HG03520 (cell line): ENCODE data around the gene PIP4K2C.
"Not testable (repeated sequence)": the region's sequence is repeated elsewhere in the genome, so short reads cannot be mapped to it uniquely, and the experiment has no call there.

Source experiments
- ATAC-seq: cut with Tn5 transposase; IDR thresholded peaks from one replicate; pipeline ENCODE4 v1.9.1; 2021; ENCODE audit warnings: mild to moderate bottlenecking, moderate library complexity; ENCODE audit not compliant: unreplicated experiment

Gene PIP4K2C

DNA sequence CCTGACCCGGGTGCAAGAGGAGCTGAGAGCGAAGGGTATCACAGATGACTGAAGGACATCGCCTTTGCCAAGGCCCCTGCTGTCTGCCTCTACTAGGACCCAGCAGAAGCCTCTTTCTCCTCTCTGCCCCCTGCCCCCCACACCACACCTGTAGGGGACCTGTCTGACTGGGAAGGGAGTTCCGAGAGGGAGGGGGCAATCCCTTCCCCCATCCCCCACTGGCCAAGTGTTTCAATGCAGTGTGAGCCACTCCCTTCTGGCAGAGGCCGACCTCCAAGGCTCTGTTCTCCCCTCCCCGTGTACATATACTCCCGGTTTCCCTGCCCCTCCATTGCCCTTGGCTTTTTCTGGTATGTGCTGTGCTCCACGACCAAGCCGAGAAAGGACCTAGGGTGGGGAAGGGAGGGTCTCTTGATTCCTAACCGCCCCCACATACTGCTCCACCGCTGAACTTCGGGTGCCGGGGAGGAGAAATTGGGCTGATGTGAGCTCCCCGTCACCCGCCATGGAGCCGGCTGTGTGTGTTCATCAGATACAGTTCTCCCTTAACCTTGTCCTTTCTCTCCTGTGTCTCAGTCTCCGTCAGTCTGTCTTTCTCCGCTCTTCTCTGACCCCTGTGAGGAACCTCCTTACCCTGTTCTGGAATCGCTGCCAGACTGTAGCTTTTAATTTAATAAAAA, 18.2 kb downstream of the PIP4K2C start:
- ATAC-seq, result no peak

DNA sequence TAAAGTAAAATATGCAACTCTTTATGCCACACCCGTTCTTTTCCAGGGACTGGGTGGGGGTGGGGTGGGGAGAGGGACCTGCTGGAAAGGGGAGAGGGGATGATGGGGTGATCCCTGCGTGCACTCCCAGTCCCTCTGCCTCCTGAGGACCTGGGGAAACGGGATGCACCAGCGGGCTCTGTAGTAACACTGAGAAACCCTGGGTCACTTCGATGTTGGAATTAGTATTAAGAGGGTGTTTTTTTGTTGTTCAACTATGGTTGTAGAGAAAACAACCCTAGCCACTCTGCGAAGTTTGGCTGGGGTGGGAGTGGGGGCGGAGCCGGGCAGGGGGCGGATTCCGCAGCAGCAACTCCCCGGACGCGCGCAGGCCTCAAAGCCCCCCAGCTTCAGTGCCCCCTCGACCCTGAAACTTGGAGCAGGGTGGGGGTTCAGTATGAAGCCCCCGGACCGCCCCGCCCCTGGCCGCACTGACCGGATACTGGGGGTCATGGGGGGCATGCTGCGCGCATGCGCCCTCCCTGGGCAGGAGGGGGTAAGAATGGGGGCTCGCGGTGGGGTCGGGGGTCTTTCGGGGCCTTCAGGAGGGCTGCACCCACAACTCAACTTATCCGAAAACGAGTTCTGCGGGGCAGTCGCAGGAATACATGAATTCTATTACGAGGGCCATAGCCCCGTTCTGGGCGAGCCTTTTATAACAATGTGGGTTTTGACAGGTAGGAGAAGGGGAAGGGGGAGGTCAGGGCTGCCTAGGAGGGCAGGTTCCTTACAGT, 19.0 kb downstream of the PIP4K2C start:
- no peak for ATAC-seq

DNA sequence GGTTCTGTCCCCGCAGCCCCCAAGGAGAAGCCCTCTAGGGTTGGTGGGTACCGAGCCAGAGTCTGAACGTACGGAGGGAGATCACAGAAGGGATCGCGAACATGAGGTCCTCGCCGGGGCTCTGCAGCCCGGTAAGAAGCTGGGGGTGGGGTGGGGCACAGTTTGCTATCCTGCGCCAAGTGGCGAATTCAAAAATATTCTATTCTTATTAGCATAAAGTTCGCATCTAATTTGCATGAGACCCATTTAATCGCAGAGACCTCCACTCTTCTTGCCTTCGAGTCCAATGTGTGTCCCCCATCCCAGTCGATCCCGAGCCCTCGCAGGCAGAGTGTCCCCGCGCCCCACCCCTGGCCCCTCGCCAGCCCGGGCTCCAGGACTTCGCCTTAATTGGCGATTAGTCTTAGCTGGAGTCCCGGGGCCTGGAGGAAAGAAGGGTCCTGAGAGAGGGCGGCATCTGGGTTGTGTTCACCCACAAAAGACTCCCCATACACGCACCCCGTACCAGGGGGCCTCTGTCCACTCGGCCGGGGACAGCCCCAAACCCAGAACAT, 19.6 kb downstream of the PIP4K2C start:
- no peak for ATAC-seq

DNA sequence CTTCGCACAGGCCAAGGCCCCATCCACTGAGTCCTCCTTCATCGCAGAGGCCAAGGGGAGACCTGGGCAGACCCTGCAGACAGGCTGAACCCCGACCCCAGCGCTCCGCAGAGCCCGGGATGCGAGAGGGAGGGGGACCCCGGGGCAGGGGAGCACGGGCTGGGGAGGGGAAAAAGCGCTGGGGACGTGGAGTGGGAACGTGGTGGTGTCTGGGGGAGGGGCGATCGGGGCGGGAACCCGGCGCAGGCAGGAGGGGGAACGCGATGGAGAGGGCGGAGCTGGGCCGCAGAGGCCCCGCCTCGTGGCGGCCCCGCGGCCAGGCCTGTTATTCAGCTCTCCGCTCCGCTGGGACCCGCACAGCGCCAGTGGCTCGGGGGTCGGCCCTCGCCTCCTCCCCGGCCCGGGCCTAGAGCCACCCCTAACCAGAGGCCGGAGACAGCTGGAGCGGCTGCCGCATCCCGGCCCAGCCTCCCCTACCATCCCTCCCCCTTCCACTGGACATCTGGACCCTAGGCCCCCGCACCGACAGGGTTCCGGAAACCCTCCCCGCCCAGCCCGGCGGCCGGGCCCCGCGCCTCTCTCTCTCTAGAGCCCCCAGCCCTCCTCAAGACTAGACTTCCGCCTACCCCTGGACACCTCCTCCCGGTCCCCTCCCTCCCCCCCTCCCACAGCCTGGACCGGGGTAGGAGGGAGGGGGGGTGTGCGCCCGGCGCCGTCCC, 20.3 kb downstream of the PIP4K2C start, which contains the start of gene ARHGEF25:
TSS of gene ARHGEF25 (plus strand) at position 328 of the 719 bp plus-strand sequence. CDS start 460 bp downstream, outside the sequence.
- no peak for ATAC-seq

DNA sequence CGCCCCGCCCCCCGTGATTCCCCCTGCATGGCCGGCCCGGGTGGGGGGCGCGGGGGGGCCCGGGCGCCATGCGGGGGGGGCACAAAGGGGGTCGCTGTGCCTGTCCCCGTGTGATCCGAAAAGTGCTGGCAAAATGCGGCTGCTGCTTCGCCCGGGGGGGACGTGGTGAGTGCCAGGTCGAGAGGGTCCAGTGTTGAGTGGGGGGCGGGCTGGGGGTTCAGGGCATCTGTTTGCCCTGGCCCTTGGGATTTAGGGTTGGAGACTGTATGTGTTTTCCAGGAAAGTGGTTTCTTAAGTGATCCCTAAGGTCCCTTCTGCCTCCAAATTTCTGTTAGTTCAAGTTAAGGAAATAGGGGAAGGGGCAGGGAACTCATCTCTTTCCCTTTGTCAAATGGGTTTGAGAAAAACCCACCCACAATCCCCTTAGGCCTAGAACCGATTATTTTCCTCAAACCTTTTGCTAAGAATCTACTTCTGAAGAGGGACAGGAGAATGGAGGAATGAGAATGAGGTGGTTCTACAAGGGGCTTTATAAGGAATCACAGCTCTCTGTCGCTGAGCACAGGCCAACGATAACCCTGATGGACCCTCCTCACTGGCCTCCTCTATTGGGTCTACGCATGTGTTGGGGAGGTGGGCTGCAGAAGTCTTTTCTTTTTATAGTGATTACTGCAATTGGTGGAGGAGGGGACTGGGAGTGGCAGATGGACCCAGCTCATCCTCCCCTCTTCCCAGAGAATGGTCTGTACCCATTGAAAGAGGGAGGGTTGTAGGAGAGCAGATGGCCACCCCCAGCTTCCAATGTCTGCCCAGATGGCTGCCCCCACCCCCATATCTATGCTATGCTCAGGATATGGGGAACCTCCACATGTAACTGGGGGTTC, 21.1 kb downstream of the PIP4K2C start:
- ATAC-seq, result no peak

DNA sequence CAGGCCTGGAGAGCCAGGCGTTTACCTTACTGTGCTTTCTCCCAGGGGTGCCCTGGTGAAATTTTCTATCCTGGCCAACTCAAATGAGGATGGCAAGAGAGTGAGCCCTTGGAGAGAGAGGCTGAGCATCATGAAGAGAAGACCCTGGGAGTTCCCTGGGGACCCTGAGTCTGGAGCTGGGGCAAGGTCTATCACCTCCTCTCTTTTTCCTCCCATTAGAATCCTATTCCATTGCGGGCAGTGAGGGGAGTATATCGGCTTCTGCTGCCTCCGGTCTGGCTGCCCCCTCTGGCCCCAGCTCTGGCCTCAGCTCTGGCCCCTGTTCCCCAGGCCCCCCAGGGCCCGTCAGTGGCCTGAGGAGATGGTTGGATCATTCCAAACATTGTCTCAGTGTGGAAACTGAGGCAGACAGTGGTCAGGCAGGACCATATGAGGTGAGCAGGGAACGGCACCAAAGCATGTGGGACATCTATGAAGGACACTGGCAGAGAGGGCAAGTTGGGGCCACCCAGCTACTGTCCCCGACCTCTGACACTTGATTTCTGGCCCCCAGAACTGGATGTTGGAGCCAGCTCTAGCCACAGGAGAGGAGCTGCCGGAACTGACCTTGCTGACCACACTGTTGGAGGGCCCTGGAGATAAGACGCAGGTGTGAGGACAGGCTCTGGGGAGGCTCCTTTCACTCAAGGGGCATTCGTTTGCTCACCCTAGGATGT, 21.9 kb downstream of the PIP4K2C start:
- no peak for ATAC-seq

DNA sequence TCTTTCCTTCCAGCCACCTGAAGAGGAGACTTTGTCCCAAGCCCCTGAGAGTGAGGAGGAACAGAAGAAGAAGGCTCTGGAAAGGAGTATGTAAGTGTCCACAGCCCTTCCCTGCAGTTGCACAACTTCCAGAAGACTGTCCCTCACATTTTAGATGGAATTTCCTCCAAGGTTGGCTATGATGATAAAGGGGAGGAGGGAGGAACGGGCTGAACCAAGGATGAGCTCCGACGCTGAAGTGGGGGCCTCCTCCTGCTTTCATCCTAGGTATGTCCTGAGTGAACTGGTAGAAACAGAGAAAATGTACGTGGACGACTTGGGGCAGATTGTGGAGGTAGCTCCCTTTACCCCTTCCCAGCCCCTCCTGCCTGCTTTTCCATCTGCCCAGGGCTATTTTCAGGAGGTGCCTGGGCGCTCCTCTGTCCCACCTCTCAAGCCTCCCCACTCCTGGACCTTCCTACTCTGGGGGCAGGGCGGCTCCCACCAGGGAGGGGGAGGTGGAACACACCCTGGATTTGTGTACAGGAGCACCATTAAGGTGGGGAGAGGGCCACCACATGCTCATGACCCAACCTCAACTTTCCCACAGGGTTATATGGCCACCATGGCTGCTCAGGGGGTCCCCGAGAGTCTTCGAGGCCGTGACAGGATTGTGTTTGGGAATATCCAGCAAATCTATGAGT, 22.6 kb downstream of the PIP4K2C start:
- ATAC-seq, result no peak

DNA sequence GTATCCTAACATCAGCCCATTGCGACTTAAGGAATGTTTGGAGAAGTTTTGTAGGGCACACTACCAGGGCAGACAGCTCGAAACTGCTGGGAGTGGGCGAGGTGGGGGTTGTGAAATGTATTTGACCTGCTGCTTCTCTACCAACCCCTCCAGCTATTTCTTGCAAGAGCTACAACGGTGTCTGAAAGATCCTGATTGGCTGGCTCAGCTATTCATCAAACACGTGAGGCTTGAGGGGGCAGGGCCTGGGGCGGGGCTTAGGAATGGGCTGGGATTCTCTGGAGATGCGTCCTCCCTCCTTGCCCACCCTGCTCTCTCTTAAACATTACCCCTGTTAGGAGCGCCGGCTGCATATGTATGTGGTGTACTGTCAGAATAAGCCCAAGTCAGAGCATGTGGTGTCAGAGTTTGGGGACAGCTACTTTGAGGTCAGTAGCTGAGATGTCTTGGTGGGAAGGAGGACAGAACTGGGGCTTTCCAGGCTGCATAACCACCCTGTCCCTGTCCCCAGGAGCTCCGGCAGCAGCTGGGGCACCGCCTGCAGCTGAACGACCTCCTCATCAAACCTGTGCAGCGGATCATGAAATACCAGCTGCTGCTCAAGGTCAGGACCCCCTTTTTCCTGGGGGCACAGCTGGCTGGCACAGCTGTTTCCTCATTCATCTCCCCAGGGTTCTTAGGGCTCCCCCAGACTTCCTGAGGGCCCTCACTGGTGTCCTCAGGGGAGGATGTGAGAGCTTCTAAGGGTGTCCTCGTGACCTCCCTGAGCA, 23.4 kb downstream of the PIP4K2C start:
- peak; percentile 53 for ATAC-seq

DNA sequence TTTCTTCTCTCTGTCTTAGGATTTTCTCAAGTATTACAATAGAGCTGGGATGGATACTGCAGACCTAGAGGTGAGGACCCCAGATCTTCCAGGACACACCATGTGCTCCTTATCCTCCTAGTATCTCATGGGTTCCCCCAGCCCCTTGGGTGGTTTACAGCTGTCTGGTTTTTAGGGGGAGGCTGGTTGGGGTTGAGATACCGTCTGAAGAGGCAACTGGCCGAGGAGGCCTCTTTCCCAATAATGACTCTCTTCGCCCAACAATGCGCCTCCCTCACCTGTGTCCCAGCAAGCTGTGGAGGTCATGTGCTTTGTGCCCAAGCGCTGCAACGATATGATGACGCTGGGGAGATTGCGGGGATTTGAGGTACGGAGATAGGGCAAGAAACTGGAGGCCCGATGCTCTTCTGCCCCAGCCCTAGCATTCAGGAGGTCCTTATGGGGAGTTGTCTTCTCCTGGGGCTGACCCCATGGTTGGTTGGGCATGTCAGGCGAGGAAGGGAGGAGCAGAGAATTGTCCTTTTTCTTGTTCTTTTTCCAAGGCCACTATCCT, 24.0 kb downstream of the PIP4K2C start:
- no peak for ATAC-seq

DNA sequence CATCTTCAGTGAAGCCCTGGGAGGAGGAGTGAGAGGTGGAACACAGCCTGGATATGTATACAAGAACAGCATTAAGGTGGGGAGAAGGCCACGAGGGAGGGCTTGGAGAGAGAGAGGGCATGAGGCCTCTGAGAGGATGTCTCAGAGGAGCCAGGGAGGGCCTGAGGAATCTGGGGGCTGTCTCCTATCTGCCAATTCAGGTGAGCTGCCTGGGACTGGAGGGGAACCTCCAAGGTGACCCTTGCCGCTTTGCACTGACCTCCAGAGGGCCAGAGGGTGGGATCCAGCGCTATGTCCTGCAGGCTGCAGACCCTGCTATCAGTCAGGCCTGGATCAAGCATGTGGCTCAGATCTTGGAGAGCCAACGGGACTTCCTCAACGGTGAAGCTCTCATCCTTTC, 24.6 kb downstream of the PIP4K2C start:
- ATAC-seq, result no peak

DNA sequence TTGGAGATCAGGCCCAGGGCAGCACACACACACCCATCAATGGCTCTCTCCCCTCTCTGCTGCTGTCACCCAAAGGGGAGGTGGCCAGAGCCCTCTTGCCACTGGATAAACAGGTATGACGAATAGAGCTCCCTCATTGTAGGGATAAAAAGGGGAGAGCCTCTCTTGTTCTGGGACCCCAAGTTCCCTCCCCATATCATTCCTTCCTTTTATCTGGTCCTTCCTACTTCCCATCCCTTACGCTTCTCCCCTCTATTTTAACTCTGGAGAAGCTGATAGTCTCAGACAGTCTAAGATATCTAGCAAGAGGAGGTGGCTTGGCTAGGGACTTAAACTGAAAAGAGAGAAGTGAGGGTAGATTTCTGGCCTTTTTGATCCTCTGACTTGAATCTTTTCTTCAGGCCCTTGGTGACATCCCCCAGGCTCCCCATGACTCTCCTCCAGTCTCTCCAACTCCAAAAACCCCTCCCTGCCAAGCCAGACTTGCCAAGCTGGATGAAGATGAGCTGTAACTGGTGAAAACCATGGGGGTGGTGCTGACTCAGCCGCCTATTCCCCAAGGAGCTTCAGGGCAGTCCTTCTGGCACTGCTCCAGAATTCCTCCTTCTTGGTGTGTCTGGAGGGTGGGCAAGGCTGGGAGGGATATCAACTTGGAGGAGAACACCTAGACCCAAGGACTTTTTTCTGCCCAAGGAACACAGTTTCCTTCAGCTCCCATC, 25.6 kb downstream of the PIP4K2C start:
- no peak for ATAC-seq

DNA sequence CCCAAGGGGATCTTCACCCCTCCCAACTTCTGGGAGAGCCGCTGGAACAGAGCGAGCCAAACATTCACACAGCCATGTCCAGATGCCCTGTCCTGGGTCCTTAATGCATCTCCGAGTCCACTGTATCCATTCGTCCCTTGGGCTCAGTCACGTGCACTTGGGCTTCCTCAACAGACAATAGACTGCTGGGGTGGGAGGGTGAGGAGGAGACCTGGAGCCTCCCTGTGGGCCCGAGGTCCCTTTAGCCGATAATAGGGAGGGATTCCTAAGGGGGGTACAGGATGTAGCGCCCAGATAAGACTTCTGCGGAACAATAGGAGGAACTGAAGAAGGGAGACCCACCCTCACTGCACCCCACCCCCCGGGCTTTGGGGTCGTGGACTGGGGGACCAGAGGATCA, 26.9 kb downstream of the PIP4K2C start:
- no peak for ATAC-seq

DNA sequence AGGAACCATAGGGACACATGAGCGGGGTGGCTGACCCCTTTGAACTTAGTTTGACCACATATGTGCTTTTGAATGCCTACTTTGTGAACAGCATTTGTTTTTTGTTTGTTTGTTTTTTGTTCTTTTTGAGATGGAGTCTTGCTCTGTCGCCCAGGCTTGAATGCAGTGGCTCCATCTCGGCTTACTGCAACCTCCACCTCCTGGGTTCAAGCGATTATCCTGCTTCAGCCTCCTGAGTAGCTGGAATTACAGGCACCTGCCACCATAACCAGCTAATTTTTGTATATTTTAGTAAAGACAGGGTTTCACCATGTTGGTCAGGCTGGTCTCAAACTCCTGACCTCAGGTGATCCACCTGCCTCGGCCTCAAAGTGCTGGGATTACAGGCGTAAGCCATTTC, 27.4 kb downstream of the PIP4K2C start:
- ATAC-seq, result not testable (repeated sequence)

DNA sequence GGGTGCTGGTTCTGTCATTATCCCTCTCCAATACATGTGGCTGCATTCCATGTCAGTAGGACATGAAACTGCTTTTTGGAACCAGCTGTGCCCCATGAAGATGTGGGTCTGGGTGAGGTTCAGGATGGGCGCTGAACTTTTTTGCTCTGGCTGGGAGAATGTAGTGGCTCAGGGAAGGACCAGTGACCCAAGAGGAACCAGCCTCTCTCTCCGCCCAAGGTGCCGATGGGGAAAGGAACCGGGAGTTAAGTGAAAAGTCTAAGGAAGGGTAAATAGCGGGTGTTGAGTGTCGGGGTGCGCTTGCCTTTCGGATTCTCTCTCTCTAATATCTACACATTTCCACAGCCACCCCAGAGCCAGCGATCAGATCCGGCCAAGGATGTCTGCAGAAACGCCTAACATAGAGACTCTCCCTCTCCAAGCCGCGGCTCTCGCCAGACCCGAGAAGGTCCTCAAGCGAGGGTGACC, 28.0 kb downstream of the PIP4K2C start:
- ATAC-seq, result no peak

DNA sequence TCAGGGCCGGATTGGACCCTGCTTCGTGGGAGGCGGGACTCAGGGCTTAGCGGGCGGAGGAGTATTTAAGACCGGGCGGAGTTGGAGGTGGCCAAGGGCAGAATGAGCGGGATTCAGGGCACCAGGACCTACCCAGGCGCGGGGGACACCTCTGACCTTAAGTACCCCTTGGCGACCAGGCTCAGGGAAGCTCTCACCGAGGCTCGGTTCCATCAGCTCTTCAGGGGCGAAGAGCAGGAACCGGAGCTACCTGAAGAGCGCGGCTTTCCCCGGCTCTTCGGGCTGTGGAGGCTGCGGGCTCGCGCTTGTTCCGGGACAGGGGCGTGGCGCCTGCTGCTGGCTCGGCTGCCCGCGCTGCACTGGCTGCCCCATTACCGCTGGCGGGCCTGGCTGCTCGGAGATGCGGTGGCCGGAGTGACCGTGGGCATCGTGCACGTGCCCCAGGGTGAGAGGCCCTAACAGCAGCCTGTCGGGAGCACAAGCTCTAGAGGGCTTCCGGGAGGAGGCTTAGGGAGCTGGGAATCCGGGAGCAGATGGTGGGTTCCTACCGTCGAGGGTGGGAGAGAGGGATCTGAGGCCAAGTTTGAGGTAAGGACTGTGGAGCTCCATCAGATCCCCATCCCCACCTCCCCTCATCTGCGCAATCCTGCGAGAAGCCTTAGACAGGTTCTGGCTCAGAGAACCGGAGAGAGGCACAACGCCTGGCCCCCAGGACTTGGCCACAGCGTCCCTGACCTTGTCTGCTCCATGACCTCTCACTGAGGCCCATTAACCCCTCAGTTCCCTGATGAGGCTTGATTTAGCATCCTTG, 28.6 kb downstream of the PIP4K2C start:
- no peak for ATAC-seq

DNA sequence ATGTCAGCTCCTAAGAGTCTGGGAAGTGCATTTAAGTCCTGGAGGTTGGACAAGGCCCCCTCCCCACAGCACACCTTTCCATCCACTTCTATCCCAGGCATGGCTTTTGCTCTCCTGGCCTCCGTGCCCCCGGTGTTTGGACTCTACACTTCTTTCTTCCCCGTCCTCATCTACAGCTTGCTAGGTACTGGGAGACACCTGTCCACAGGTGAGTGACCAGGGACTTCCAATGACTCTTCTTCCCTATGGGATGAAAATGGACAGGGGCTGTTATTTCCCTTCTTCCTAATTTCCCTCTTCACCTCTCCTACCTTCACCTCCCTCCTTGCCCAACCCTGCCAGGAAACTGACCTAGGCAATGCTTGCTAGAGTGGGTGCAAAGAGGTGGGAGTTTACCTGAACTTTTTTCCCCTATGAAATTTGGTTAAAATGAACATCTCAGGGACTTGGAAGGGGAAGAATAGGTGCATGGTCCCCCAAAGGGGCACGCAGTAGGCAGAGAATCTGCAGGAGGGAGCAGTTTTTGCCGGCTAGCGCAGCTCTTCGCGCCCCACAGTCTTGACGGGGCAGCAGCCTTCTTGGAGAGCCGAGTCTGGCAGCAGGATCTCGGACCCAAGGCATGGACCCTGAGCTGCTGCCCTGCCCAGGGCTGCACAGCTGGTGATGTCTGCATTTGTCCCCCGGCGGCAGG, 29.4 kb downstream of the PIP4K2C start:
- ATAC-seq, result no peak
